Kasumi-1 (cell line): Measurements from ENCODE around the gene RBM27.
"Not testable (repeated sequence)": the region's sequence is repeated elsewhere in the genome, so short reads cannot be mapped to it uniquely, and the experiment has no call there.

Source experiments
- DNase-seq, 2 experiments: peaks; one replicate each; lab custom pipeline; 2025; lab: John Stamatoyannopoulos, UW

RBM27 gene, protein sequence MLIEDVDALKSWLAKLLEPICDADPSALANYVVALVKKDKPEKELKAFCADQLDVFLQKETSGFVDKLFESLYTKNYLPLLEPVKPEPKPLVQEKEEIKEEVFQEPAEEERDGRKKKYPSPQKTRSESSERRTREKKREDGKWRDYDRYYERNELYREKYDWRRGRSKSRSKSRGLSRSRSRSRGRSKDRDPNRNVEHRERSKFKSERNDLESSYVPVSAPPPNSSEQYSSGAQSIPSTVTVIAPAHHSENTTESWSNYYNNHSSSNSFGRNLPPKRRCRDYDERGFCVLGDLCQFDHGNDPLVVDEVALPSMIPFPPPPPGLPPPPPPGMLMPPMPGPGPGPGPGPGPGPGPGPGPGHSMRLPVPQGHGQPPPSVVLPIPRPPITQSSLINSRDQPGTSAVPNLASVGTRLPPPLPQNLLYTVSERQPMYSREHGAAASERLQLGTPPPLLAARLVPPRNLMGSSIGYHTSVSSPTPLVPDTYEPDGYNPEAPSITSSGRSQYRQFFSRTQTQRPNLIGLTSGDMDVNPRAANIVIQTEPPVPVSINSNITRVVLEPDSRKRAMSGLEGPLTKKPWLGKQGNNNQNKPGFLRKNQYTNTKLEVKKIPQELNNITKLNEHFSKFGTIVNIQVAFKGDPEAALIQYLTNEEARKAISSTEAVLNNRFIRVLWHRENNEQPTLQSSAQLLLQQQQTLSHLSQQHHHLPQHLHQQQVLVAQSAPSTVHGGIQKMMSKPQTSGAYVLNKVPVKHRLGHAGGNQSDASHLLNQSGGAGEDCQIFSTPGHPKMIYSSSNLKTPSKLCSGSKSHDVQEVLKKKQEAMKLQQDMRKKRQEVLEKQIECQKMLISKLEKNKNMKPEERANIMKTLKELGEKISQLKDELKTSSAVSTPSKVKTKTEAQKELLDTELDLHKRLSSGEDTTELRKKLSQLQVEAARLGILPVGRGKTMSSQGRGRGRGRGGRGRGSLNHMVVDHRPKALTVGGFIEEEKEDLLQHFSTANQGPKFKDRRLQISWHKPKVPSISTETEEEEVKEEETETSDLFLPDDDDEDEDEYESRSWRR

DNA sequence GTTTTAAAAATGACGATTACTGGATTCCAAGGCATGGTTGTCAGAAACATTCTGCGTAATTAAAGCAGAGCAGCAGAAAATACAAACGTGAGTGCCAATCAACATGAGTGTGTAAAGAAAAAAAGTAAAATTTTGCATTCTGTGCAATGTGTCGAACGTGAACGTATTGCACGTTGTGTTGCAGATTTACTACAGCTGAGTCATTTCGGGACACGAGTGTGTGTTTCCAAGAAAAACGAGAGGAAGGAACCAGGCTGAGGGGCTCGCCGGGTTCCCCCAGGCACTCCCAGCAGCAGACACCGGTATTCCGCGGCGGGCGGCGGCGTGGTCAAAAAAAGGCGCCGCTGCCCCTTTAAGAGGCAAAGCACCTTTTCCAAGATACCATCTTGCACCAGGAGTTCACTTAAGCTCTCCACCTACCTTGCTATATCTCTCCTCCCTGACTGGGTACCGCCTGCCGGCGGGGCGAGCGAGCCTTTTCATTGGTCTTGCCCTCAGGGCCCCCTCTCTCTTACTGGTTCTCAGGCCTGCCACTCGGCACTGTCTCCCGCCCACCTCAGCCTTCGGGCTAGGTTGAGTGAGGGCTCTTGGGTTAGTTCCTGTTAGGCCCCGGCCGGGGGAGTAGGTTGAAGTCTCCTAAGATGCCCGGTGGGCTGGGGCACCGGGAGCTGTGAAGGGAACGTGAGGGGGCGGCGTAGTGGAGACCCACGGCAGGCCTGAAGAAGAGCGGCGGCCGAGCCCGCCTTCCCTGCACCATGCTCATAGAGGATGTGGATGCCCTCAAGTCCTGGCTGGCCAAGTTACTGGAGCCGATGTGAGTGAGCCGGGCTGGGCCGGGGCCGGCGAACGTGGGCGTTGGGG is at the start of gene RBM27:
Gene RBM27 (plus strand): TSS at position 595 of the 861 bp plus-strand sequence. CDS start 161 bp downstream, at position 756.
- DNase-seq: peak; percentile 99 to 100

DNA sequence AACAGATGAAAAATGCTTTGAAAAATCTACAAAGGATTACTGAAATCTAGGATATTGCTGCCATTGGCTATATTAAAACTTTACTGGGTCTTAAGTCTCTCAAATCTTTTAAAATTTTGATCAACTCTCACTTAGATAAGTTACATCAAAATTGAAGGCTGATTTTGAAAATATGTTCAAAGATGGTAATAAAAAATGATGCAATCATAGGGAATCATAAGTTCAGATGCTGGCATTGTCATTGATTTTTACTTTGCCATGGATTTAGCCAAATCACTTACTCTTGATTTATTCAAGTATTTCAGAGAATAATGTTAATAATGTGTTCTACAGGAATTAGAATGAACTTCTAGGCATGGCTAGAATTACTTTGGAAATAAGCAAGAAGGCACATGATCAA is 45.1 kb upstream of the RBM27 start:
- DNase-seq: no peak

DNA sequence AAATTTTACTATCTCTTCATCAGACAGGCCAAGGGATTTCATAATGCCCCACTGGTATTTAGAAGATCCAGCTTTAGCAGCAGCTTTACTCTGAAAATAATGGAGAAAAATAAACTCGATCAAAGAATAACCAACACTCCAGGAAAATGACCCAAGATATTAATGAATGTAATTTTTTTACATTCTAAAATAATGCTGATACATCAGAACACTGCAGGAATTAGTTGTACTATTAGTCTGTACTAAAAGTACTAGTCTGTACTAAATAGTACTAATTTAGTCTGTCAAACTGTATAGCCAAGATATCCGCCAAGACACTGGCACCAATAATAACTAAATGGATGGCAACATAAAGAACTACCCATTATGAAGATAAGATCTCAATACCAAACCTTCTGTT is 39.0 kb upstream of the RBM27 start:
- DNase-seq: no peak

DNA sequence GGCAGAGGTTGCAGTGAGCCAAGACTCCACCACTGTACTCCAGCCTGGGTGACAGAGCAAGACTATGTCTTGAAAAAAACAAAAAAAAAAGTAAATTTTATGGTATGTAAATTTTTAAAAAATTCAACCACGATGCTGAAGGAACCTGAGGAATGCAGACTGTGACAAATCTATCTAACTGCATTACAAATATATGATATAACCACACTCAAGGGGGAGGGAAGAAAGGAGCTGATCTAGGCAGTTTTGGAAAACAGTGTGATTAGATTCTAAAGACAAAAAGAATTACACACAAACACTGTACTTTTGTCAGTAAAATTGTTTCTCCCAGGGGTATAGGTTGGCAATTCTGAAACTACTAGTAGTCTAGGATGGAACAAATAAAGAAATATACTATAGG is 37.9 kb upstream of the RBM27 start:
- no peak for DNase-seq

DNA sequence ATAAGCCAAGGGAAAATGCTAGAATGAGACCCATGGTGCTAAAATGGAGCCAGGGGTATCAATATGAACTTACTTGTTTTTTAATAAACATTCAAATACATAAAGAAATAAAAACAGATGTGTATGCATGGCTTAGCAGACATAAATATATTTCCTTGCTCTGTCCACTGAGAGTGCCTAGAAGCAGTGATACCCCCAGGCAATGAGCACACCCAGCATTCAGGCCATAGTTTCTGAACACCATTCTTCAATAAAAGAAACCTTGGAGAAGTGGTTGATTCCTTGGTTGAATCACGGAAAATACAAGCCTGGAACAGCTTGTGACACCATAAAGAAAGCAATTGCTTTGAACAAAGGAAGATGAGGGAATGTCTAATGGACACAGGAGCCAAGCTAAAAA is 37.5 kb upstream of the RBM27 start:
- DNase-seq: no peak

DNA sequence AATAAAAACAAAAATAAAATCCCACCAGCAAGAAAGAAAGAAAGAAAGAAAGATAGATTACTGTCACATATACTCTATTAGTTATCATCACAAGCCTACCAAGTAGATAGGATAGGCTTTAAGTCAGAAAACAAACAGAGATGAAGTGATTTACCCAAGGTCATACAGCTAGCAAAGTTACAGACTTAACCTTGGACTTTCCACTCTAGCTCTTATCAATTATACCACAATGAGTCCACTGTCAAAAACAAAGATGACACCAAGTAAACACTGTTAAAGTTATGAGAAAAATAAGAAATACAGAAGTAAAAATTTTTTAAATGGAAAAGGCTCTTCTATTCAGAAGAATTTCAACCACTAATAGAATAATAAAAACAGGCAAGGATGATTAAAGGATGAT is 34.3 kb upstream of the RBM27 start:
- no peak for DNase-seq

DNA sequence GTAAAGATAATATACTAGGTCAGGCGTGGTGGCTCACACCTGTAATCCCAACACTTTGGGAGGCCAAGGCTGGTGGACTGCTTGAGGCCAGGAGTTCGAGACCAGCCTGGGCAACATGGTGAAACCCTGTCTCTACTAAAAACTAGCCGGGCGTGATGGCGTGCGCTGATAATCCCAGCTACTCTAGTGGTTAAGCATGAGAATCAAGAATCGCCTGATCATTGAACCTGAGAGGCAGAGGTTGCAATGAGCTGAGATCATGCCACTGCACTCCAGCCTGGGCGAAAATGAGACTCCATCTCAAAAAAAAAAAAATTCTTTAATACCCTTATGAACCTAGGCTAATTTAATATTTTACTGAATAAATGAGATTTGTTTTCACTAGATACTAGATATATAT is 30.4 kb upstream of the RBM27 start:
- not testable (repeated sequence) for DNase-seq

DNA sequence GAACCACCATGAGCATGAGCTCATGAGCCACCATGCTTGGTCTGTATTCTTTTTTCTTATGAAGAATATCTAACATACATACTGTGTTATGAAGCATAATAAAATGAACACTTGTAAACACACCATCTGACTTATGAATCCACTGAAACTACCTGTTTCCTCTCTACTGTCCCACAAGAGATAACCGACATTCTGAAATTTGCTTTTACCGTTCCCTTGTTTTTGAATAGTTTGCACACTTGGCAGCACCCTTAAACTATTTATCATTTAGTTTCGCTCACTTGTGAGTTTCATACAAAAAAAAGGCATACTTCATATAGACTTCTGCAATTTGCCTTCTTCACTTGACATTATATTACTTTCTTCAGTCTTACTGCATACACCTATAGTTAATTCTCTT is 29.8 kb upstream of the RBM27 start:
- no peak for DNase-seq

DNA sequence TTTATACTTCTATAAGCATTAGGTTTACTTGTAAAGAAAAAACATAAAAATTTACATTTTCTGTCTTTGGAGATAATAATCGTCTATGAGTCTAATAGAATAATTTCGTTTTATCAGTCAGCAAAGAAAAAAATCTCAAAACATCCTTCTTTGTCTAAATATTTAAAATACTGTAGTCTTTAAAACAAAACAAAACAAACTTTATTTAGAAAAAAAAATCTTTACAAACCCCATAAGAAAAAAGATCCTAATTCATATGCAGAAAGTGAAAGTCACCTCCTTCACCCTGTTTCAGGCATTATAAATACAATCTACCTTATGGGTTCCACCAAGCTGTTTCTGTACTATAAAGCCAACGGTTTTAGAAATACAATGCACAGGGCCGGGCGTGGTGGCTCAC is 26.6 kb upstream of the RBM27 start:
- DNase-seq: no peak

DNA sequence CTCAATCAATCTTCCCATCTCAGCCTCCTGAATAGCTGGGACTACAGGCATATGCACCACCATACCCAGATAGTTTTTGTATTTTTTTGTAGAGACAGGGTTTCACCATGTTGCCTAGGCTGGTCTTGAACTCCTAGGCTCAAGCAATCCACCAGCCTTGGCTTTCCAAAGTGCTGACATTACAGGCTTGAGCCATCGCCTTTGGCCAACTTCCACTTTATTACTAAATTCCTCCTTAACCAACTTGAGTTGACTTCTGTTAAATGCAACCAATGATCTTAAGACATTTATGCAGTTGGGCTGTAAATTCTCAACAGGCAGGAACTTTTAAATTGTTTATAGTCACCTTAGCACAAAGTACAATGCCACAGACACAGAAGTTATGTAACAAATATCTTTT is 23.7 kb upstream of the RBM27 start:
- no peak for DNase-seq

DNA sequence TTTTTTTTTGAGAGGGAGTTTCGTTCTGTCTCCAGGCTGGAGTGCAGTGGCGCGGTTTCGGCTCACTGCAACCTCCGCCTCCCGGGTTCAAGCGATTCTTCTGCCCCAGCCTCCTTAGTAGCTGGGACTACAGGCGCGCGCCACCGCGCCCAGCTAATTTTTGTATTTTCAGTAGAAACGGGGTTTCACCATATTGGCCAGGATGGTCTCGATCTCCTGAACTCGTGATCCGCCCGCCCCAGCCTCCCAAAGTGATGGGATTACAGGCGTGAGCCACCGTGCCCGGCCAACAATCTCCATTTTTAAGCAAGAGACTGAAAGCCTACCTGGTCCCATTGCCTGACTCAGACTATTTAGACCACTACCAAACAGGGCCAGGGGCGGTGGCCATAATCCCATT is 20.0 kb upstream of the RBM27 start:
- not testable (repeated sequence) for DNase-seq

DNA sequence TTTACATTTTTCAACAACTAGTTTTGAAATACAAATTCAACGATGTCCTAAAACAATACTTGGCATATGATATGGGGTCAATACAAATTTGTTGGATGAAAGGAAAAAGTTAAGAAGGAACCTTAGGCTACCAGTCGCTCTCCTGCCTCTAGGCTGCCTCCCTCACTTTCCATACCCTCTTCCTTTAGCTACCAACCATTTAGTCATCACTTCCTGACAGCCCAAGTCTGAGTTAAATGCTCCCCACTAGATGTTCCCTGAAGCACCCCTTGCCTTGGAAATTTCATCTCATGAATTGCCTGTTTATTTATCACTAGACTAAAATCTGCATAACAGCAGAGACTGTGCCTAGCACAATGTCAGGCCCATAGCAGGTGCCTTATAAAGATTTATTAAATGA is 18.2 kb upstream of the RBM27 start:
- DNase-seq: peak; percentile 62 to 71

DNA sequence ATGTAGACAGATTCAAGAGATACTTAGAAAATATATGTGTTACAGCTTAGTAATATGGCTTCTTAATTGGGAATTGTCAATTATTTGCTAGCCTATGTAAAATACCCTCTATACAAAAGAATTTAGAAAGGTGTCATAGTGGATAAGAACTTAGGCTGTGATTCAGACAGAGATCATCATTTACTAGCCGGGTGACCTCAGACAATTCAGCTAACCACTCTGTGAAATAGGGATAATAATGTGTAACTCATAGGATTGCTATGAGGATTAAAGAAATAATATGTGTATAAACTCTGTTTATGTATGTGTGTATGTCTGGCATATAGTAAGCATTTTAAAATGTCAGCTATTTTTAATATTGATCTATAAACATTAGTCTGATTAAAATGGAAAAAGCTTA is 15.0 kb upstream of the RBM27 start:
- no peak for DNase-seq

DNA sequence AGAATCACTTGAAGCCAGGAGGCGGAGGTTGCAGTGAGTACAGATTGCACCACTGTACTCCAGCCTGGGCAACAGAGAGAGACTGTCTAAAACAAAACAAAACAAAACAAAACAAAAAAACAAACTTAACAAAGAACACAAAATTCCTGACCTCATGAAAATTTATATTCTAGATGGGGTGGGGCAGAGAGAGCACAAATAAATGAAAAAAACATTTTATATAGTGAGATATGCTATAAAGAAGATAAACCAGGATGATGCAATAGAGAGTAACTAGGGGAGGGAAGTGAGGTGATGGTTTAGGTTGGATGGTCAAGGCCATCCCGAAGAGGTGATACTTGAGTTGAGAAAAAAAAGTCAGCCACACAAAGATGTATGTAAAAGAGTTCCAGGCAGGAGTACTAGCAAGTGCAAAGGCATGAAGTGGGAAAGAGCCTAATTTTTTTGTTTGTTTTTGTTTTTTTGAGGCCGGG is 10.8 kb upstream of the RBM27 start:
- no peak for DNase-seq

DNA sequence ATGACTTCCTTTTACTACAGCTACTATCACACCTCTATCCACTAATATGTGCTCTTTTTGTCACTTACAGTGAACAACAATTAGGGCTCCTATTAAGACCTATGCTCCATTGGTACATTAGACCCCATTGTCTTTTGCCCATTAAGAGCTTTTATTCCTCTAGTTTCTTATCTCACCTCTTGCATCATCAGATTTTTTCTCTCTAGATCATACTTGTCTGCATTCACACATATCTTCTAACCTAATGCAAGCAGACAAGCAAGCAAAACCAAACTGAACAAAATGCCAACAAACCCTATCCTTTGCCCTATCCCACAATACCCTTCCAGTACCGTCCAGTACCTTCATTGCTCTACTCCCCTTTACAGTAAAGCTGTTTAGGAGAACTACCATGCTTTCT is 10.1 kb upstream of the RBM27 start:
- DNase-seq: no peak

DNA sequence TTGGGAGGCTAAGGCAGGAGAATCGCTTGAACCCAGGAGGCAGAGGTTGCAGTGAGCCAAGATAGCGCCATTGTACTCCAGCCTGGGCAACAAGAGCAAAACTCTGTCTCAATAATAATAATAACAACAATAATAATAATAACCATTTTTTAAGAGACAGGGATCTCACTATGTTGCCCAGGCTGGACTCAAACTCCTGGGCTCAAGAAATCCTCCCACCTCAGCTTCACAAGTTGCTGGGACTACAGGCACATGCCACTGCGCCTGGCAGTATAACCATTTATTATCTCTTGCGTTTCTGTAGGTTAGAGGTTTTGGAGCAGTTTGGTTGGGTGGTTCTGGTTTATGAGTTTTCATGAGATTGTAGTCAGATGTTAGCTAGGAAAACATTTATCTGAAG is 8.4 kb upstream of the RBM27 start:
- DNase-seq: not testable (repeated sequence)

DNA sequence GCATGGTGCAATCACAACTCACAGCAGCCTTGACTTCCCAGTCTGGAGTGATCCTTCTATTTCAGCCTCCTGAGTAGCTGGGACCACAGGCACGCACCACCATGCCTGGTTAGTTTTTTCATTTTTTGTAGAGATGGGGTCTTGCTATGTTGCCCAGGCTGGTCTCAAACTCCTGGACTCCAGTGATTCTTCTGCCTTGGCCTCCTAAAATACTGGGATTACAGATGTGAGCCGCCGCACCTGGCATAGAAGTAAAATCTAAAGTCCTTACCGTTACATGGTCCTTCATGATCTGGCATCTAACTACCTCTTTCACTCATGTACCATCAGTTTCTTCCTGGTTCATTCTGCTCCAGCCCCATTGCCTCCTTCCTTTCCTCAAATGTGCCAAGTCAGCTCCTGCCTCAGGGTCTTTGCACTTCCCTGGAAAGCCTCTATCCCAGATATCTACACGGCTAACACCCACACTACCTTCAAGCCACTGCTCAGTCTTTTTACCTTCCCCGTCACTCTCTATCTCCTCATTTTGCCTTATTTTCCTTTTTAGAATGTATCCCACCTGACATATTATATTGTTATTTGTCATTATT is 6.9 kb upstream of the RBM27 start:
- no peak for DNase-seq

DNA sequence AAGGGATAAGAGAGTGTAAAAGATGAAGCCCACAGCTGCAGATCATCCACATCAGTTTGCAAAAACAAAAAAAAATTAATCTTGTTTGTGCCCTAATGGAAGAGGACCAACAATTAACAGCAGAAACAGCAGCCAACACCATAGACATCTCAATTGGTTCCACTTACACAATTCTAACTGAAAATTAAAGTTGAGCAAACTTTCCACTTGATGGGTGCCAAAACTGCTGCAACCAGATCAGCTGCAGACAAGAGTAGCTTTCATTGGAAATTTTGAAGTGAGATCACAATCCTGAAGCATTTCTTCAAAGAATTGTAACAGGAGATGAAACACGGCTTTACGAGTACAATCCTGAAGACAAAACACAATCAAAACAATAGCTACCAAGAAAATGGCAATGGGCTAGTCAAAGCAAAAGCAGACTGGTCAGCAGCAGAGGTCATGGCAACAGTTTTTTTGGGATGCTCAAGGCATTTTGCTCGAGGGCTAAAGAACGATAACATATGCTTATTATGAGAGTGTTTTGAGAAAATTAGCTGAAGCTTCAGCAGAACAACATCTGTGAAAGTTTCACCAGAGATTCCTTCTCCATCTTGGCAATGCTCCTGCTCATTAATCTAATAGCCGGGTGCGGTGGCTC is 4.1 kb upstream of the RBM27 start:
- no peak for DNase-seq

DNA sequence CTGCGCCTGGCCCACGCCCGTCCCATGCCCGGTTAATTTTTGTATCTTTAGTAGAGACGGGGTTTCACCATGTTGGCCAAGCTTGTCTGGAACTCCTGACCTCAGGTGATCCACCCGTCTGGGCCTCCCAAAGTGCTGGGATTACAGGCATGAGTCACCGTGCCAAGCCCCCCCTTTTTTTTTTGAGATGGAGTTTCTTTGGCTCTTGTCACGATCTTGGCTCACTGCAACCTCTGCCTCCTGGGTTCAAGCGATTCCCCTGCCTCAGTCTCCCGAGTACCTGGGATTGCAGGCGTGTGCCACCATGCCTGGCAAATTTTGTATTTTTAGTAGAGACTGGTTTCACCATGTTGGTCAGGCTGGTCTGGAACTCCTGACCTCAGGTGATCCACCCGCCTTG is 1.6 kb upstream of the RBM27 start:
- not testable (repeated sequence) for DNase-seq

DNA sequence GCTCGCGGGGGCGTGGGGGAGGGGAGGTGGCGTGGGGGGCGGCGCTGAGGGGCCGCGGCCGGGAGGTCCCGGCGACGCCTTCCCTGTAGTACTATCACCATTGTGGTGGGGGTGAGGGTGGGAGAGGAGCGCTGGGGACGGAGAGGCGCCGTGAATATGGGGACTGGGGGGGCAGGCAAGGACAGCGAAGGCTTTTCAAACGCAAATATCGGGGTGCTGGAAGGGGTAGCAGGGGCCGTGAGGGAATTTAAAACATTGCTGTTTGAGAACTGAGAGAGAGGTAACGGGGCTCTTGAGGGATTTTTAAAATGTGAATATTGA is 427 bp downstream of the RBM27 start:
- peak; percentile 37 to 58 for DNase-seq
